K562 (cell line): ENCODE results near the gene SH2D5. TPM values are rescaled to one million over a fixed set of nuclear protein-coding genes. Genes with fewer than 3 reads are reported as not detected.

Experiments used
- ATAC-seq: fragments of 200-7000 bp; cut with Tn5 transposase; 3 replicates; pipeline ENCODE4 v1.9.1; 2020; ENCODE audit warnings: moderate library complexity
- BruUV-seq: library from RNA; stranded (reverse); fragments of 400-500 nt; replicated peaks from 2 replicates; lab custom pipeline; 2021; lab: Mats Ljungman, UMichigan
- CTCF ChIA-PET: fragments of 300-600 bp; formaldehyde crosslinking; extraction: SDS; loops from one replicate; lab custom pipeline; 2021; ENCODE audit warnings: low intra/inter-chr PET ratio; lab: Yijun Ruan, JAX
- POLR2A ChIA-PET: fragments of 300-600, 350-650 bp; sonication (Branson Sonifier 250); formaldehyde crosslinking; extraction: SDS; loops from one replicate; lab custom pipeline; 2021; ENCODE audit warnings: antibody characterized with exemption, inconsistent platforms; lab: Yijun Ruan, JAX
- DNase-seq, 4 experiments: peaks; one replicate each; pipeline versions ENCODE4 v3.0.0 to v3.0.0-alpha.2; 2011 to 2018; ENCODE audit warnings: low spot score in 3 of 4, mixed read lengths in 3 of 4; ENCODE audit errors: extremely low read depth in 1 of 4
- FAIRE-seq: peaks from 2 replicates; lab custom pipeline; 2011; peaks lifted over from hg19 to GRCh38; lab: Jason Lieb, UNC
- H2AFZ ChIP-seq: 2 replicates; pipeline ENCODE4 v1.6.0; 2011; ENCODE audit warnings: low read depth, low read length, control low read depth, inconsistent platforms
- H3K27ac ChIP-seq: fragments of 200-600 bp; 3 replicates; pipeline ENCODE4 v1.8.0; 2011; ENCODE audit warnings: low read depth, mild to moderate bottlenecking, control low read depth, inconsistent platforms, low read length, moderate library complexity, mixed read lengths; ENCODE audit errors: extremely low read depth
- H3K27me3 ChIP-seq, 2 experiments: fragments of 300-600 bp in 1 of 2; 2 replicates in 1 of 2; 3 replicates in 1 of 2; pipeline versions ENCODE4 v1.6.0 to v1.8.0; 2011; ENCODE audit warnings: inconsistent platforms in 2 of 2, low read length in 2 of 2, mild to moderate bottlenecking in 1 of 2, mixed read lengths in 1 of 2, moderate library complexity in 1 of 2; ENCODE audit not compliant: control insufficient read depth in 2 of 2, insufficient read depth in 2 of 2
- H3K36me3 ChIP-seq: fragments of 300-600 bp; 3 replicates; pipeline ENCODE4 v1.8.0; 2011; ENCODE audit warnings: mild to moderate bottlenecking, low read length, inconsistent platforms; ENCODE audit not compliant: control insufficient read depth, insufficient read depth
- H3K4me1 ChIP-seq, 2 experiments: fragments of 200-600 bp in 1 of 2; replicated peaks in 1 of 2; 2 replicates in 1 of 2; 3 replicates in 1 of 2; pipeline versions ENCODE4 v1.5.1 to v1.8.0; 2011; ENCODE audit warnings: inconsistent platforms in 2 of 2, low read length in 2 of 2, mild to moderate bottlenecking in 1 of 2, mixed read lengths in 1 of 2, moderate library complexity in 1 of 2; ENCODE audit not compliant: control insufficient read depth in 2 of 2, insufficient read depth in 2 of 2
- H3K4me2 ChIP-seq: 2 replicates; pipeline ENCODE4 v1.6.1; 2011; ENCODE audit warnings: low read length, control low read depth, inconsistent platforms, mixed read lengths; ENCODE audit not compliant: insufficient read depth
- H3K4me3 ChIP-seq: fragments of 200-600 bp; sonication (generic), shearing (Covaris generic); 2 replicates; pipeline ENCODE4 v1.5.1; 2016; ENCODE audit warnings: control low read depth, inconsistent platforms
- H3K79me2 ChIP-seq: fragments of 200-600 bp; 3 replicates; pipeline ENCODE4 v1.8.0; 2011; ENCODE audit warnings: low read length, inconsistent platforms; ENCODE audit not compliant: control insufficient read depth, insufficient read depth
- H3K9ac ChIP-seq, 2 experiments: 2 replicates each; pipeline versions ENCODE4 v1.6.0 to v1.6.1; 2011; ENCODE audit warnings: low read depth in 2 of 2, low read length in 2 of 2, control low read depth in 1 of 2, inconsistent platforms in 1 of 2, mild to moderate bottlenecking in 1 of 2, mixed read lengths in 1 of 2; ENCODE audit not compliant: insufficient read depth in 1 of 2
- H3K9me1 ChIP-seq: one replicate; pipeline ENCODE4 v1.6.0; 2011; ENCODE audit warnings: inconsistent platforms, mild to moderate bottlenecking, low read length, moderate library complexity; ENCODE audit not compliant: control insufficient read depth, insufficient read depth
- H3K9me3 ChIP-seq: replicated peaks from 2 replicates; pipeline ENCODE4 v1.5.1; 2011; ENCODE audit warnings: low read depth, low read length, inconsistent platforms; ENCODE audit not compliant: control insufficient read depth, insufficient read depth
- H4K20me1 ChIP-seq: replicated peaks from 2 replicates; pipeline ENCODE4 v1.6.1; 2011; ENCODE audit warnings: low read length, inconsistent platforms, mixed read lengths; ENCODE audit not compliant: control insufficient read depth, insufficient read depth
- CBX8 ChIP-seq: fragments of 200-600 bp; sonication (generic); IDR thresholded peaks from 2 replicates; pipeline ENCODE4 v1.6.1; 2012; ENCODE audit warnings: borderline replicate concordance, mixed run types, low read depth, mild to moderate bottlenecking, moderate library complexity, mixed read lengths, low read length, control low read depth, inconsistent platforms; ENCODE audit not compliant: poor library complexity, severe bottlenecking; ENCODE audit errors: extremely low read depth
- FIP1L1 ChIP-seq: fragments of 200-400 bp; formaldehyde crosslinking; IDR thresholded peaks from 2 replicates; pipeline ENCODE4 v1.6.1; 2018; ENCODE audit warnings: mild to moderate bottlenecking, low read depth, low read length; ENCODE audit not compliant: poor library complexity, severe bottlenecking
- ILF3 ChIP-seq: fragments of 450-650 bp; IDR thresholded peaks from 2 replicates; pipeline ENCODE4 v1.6.1; 2018; ENCODE audit warnings: antibody characterized with exemption, mild to moderate bottlenecking, moderate library complexity, borderline replicate concordance
- MITF ChIP-seq: IDR thresholded peaks from 2 replicates; pipeline ENCODE4 v1.6.1; 2014; ENCODE audit warnings: antibody characterized with exemption
- NR2C1 ChIP-seq, 2 experiments: fragments of 450-650 bp; IDR thresholded peaks; 2 replicates each; pipeline ENCODE4 v1.6.1; 2017; ENCODE audit warnings: mild to moderate bottlenecking in 2 of 2, antibody characterized with exemption in 1 of 2, inconsistent platforms in 1 of 2, missing compliant biosample characterization in 1 of 2, missing genetic modification characterization in 1 of 2
- RNF2 ChIP-seq: sonication (generic); IDR thresholded peaks from 2 replicates; pipeline ENCODE4 v1.6.1; 2016
- TEAD4 ChIP-seq, 2 experiments: sonication (generic) in 1 of 2; formaldehyde crosslinking in 1 of 2; IDR thresholded peaks; 2 replicates each; pipeline versions ENCODE4 v1.6.1 to v1.8.0; 2012 to 2022; ENCODE audit warnings: borderline replicate concordance in 1 of 2, inconsistent platforms in 1 of 2, low read length in 1 of 2, mild to moderate bottlenecking in 1 of 2, missing genetic modification reagents in 1 of 2
- ZNF696 ChIP-seq: fragments of 250-450 bp; sonication (Bioruptor Pico); conservative IDR thresholded peaks from 2 replicates; pipeline ENCODE4 v1.4.0; 2020; ENCODE audit warnings: mild to moderate bottlenecking, moderate library complexity
- WGBS: fragments of 100-300 bp; shearing (Covaris generic); methylation state at CpG from one replicate; pipeline ENCODE4 v1.1.6; 2016; ENCODE audit warnings: low coverage, mixed read lengths; ENCODE audit not compliant: insufficient coverage; ENCODE audit errors: missing lambda C conversion rate; 5-methylcytosine and 5-hydroxymethylcytosine counted together
- in situ Hi-C: fragments of 300-500 bp; cut with MboI; formaldehyde crosslinking; loops from 4 replicates; pipeline ENCODE4 v1.15.0; 2018; ENCODE audit warnings: inconsistent platforms, mixed read lengths
- intact Hi-C: fragments of 100-400 bp; cut with micrococcal nuclease; formaldehyde crosslinking; loops from 2 replicates; pipeline ENCODE4 v1.14.2; 2022
- polyA plus RNA-seq, 8 experiments: library from polyadenylated mRNA; depleted of rRNA in 4 of 8; stranded (reverse) in 5 of 8; unstranded in 3 of 8; fragments of >200 nt; fragmentation: Nextera tagmentation in 2 of 8; fragmentation: Illumina TruSeq in 1 of 8; extraction: Ambion mirVana in 2 of 8; extraction: Trizol in 1 of 8; gene quantifications; 2 replicates each; pipeline versions ENCODE4 v1.2.1 to v1.2.3, GENCODE V29; 2011 to 2014; ENCODE audit warnings: inconsistent platforms in 1 of 8, missing spikeins in 1 of 8
- total RNA-seq, 7 experiments: library from RNA; depleted of rRNA in 6 of 7; stranded (reverse); fragments of >200 nt in 6 of 7; fragmentation: Illumina TruSeq in 2 of 7; extraction: Trizol in 2 of 7; gene quantifications; 2 replicates each; pipeline versions ENCODE4 v1.2.1 to v1.2.3, GENCODE V29; 2011 to 2021; ENCODE audit warnings: low replicate concordance in 1 of 7

SH2D5 gene
- total and polyA plus RNA-seq, 9 of the 15 experiments (the other 6 are each of a cell fraction or from before 2014, with no cell fraction given): 0.06 to 0.11 TPM; not detected in 7

- H3K79me2 ChIP-seq: no peaks in the 10 kb centered on the region
- H2AFZ ChIP-seq: no peak overlapping the region
- H3K9me3 ChIP-seq: no peaks in the 10 kb centered on the region; the same call in 1 of the 2 replicates
- POLR2A ChIA-PET: interaction anchor here (2.1 kb wide), 1 partner anchor 11 kb away, joined by 9 read pairs; the partner anchor contains the start of gene KIF17
- H3K9ac ChIP-seq: no peak overlapping the region
- peaks cover 8% of the 10 kb centered on the region for H3K9me1 ChIP-seq
- no peak overlapping the region for H3K4me2 ChIP-seq
- TF ChIP-seq MITF (no peak), FIP1L1 (no peak), RNF2 (no peak), TEAD4 (IDR thresholded peaks at IDR 0.05; ENCODE audit: low read length) (no peak), TEAD4 (CRISPR knock-in tag; IDR thresholded peaks at IDR 0.05; ENCODE audit: borderline replicate concordance) (no peak), ZNF696 (CRISPR knock-in tag) (no peak), CBX8 (no peak), NR2C1 (IDR thresholded peaks at IDR 0.05) (no peak; the same call in none of the 2 replicates), NR2C1 (tag; IDR thresholded peaks at IDR 0.05) (peak; percentile 71), ILF3 (no peak)
- ATAC-seq: no peak
- CTCF ChIA-PET: no interaction called here
- no peak for FAIRE-seq
- in situ Hi-C loops (no loop called here), intact Hi-C loops (no loop called here)
- H3K4me3 ChIP-seq: no peak overlapping the region
- no peaks in the 10 kb centered on the region for H3K36me3 ChIP-seq
- peaks cover 6% of the 10 kb centered on the region; the same call in 1 of the 2 replicates for H4K20me1 ChIP-seq
- H3K27me3 ChIP-seq: peaks cover 0 to 56% of the 10 kb centered on the region in 2 experiments; a peak in 4 of 5 replicates
- BruUV-seq: no TSS peak
- H3K27ac ChIP-seq: no peak overlapping the region
- 8% methylated on average over 14 of the region's 14 CpGs for WGBS
- H3K4me1 ChIP-seq: peaks cover 12 to 58% of the 10 kb centered on the region in 2 experiments
- no peak for DNase-seq
These were observed 3.2 kb downstream of the SH2D5 start for GRCh38 chr1:20729155-20729931.
